IPS DF 4.7 (cell line): ENCODE data around the gene MRPL2.

ENCODE experiments used
- DNase-seq: peaks from one replicate; pipeline ENCODE4 v3.0.0-alpha.2; 2013; ENCODE audit warnings: low spot score; ENCODE audit errors: extremely low read depth

The MRPL2 gene

DNA sequence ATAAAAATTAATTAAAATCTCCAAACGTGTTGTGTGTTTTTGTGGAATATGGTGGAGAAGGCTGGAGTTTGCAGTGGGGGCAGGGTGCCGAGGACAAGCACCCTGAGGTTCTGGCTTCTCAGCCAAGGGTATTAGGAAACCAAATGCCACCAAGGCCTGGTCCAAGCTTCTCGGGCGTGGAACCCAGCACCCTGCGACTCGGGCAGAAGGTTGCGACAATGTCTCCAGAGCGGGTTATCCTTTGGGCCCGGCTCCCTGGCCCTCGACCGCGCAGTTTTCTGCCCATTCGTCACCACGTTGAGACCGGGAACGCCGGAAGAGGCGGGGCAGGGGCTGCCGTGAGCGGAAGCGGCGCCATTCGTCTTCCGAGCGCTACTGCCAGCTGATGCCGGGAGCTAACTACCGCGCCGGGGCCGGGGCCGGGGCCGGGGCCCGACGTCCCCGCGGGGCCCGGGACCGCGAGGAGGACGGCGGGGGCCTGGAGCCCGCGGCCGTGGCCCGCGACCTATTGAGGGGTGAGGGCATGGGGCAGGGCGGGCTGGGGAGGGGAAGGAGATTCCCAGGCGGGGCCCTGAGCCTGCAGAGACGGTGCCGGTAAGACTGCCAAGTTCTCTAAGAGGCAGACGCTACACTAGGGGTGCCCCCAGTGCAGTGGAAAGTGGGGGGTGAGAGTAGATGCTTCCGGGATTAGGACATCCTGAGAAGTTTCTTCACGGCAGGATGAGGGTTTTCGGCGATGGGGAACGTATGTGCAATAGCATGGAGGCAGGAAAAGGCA lies 37.8 kb downstream of the MRPL2 start, which contains the start of gene RRP36:
TSS of gene RRP36 (plus strand) at position 354 of the 778 bp plus-strand sequence. CDS start at position 386, 32 bp downstream.
- no peak for DNase-seq

- DNase-seq = no peak
These were observed 38.4 kb downstream of the MRPL2 start for GRCh38 chr6:43020847-43021246.

DNA sequence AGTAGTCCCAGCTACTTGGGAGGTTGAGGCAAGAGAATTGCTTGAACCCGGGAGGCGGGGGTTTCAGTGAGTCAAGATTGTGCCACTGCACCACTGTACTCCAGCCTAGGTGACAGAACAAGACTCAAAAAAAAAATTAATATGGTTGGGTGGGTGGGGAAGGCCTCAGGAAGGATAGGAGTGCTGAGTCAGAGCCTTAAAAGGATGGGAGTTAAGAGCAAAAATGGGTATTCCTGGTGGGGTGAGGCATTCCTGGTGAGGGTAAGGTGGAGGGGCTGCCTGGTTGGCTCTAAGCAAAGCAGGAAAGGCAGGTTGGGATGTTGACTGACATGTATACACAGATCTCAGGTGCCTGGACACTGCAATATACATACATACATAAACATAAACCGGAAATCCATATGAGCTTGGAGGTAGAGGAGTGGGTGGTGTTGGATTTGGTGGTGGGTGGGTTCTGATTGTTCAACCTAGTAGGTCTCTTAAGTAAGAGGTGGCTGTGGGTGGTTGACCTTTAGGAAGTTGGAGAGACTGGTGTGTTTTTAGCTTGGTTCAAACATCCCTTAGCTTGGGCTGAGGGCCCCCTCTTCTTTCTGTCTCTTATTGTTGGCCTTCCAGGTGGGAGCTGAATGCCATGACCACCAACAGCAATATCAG lies 39.1 kb downstream of the MRPL2 start:
- DNase-seq = no peak

GRCh38 chr6:43019152-43019551 lies 40.1 kb downstream of the MRPL2 start:
- no peak for DNase-seq

DNA sequence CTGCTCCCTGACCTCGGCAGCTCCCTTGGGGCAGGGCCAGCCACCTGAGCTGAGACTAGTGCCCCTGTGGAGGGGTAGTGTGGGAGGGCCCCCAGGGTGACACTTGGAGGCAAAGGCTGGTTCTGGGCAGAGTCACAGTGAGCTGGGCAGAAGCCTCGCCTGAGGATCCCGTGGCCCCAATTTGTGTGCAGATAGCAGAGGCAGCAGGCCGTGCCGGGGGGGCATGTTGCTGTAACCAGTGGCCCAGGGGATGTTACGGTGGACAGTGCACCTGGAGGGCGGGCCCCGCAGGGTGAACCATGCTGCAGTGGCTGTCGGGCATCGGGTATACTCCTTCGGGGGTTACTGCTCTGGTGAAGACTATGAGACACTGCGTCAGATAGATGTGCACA lies 42.3 kb downstream of the MRPL2 start:
- DNase-seq = no peak

DNA sequence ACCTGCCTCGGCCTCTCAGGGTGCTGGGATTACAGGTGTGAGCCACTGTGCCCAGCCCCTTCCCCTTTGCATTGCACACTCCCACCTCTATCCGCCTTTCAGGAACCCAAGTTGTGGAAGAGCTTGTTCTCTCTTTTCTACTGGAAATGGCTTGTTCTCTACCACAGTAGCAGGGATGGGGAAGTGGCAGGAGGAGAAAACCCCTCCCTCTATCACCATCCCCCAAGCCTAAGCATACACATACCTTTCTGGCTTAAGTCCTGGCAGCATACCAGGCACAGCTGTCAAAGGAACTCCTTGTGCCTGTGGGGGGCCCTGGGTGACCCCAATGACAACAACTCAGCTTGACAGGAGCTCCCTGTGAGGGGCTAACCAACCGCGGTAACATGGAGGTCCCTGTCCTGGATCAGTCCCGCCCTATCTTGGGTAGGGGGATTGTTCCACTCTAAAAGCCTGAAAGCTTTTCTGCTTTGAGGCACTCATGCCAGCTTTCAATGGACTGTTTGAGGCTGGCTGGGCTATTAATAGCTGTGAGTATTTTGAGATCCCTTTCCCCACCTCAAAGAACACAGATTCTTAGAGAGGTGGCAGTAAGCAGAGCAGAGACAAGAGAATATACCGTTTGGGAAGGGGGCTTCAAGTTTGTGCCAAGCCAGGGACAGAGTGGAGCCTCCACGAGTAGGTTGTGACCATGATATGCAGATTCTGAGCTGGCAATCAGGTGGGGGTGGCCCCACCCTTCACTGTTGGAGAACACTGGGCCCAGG lies 42.9 kb downstream of the MRPL2 start:
- no peak for DNase-seq

GRCh38 chr6:43014434-43014909 lies 44.8 kb downstream of the MRPL2 start:
- no peak for DNase-seq

DNA sequence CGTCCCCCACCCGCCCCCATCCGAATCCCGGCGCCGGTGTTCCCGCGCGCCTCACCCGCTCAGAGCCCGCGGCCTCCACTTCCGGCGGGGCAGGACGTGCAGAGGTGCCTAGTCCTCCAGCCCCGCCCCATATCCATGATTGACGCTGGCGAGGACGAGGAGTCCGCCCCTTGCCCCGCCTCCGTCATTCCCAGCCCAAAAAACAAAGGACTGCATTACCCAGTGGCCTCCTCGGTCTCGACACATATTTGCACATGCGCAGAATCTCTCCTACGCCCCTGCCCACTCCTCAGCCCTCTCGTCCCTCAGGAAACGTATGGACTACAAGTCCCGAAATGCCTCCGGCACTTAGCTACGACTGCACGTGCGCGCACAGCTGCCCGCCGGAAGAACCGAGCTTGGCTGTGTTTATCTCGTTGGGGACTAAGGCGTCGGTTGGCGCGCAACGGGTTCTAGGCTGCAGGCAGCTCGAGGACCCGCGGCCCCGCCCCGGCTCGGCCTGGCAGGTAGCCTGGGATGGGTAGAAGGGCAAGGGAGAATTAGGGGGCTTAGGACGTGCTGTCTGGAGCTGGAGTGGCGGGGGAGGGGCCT lies 45.3 kb downstream of the MRPL2 start, which contains the start of the genes KLHDC3 and MEA1:
TSS of gene KLHDC3 (plus strand) at position 407 of the 591 bp plus-strand sequence. CDS start 2,944 bp downstream, outside the sequence.
TSS of gene MEA1 (minus strand) at position 104 of the 591 bp plus-strand sequence. CDS start 133 bp downstream, outside the sequence.
- DNase-seq = peak; percentile 99

DNA sequence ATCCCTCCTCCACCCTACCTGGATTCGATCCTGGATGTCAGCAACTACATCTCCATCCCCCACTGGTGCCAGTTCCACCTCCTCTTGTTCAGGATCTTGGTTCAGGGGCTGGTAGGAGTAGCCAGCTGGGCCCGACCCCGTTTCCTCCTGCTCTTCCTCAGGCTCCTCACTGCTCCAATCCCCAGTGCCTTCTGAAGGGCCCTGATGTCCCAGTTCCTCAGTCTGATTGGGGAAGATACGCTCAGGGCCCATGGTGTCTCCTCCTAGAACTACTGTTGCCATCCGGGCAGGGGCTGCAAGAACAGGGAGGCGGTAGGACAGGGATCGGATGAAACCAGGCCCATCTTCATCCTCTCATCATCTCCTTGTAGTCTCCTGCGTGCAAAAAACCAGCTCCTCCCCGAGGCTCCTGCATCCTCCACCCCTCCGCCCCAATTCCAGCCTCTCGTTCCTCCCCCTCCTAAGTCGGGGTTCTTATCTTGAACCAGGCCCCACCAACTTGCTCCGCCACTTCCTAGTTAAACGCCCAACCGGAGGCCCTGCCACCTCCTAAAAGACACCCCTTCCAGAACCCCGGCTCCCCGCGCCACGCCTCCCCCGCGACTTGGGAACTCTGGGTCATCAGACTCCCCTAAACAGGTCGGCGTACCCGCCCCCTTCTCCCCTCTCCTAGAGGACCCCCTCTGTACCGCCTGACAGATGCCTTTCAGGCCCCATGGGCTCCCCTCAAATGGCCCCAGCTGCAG lies 46.0 kb downstream of the MRPL2 start:
- no peak for DNase-seq

DNA sequence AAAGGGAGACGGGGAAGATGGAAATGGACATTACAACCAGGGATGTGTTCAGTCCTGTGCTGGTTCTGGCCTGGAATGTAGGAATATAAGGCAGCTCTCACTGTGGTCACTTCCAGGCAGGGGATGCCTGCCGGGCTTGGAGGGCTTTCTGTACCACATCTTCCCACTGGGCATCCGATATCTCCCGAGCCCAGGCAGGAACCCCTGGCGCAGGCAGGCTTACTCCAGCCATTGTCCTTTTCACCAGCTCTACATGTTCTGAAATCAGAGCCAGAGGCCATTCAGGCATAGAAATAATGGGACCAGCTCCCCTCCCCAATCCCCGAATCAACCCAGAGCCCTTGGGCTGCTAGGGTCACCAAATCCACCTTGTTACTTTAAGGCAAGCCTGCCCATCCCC lies 46.9 kb downstream of the MRPL2 start:
- DNase-seq = no peak

DNA sequence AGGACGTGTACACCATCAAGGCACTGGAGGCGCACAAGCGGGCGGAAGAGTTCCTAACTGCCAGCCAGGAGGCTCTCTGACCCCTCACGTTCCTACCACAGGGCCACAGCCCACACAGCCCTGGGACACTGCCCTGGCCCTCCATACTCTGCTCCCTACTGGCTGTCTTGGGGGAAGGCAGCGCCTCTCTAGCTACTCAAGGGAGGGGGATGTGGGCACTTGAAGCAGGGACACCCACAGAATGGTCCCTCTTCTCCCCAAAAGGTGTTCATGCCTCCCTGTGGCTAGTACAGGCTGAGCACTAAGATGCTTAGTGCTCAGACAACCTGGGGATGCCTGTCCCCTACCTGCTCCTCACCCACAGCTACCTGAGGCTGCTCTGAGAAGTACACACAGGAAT lies 48.0 kb downstream of the MRPL2 start:
- no peak for DNase-seq

- DNase-seq = no peak
These were observed 50.1 kb downstream of the MRPL2 start for GRCh38 chr6:43009124-43009523.

GRCh38 chr6:43007126-43007525 lies 52.1 kb downstream of the MRPL2 start:
- no peak for DNase-seq

DNA sequence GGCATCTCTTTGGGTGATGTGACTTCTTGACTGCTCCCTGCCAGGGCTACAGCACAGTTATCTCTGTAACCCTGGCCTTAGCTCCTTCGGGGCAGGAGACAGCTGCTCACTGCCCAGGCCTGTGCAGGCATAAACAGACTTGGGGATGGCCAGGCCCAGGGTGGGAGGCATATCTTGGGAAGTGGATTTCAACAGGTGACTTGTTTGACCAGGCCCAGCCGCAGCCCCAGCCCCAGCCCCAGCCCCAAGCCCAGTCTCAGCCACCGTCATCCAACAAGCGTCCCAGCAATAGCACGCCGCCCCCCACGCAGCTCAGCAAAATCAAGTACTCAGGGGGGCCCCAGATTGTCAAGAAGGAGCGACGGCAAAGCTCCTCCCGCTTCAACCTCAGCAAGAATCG lies 53.0 kb downstream of the MRPL2 start:
- DNase-seq = no peak

- no peak for DNase-seq
These were observed 53.4 kb downstream of the MRPL2 start for GRCh38 chr6:43005844-43006243.
